AG04449 (cell line): ENCODE data around the gene CEP135.

ENCODE experiments used
- CTCF ChIA-PET: fragments of 350-600 bp; formaldehyde crosslinking; extraction: SDS; loops from one replicate; lab custom pipeline; 2021; ENCODE audit warnings: antibody characterized with exemption; lab: Yijun Ruan, JAX
- POLR2A ChIA-PET: fragments of 400-600, 350-600 bp; formaldehyde crosslinking; extraction: SDS; loops from one replicate; lab custom pipeline; 2020; ENCODE audit warnings: antibody characterized with exemption, inconsistent platforms; lab: Yijun Ruan, JAX
- DNase-seq: peaks from one replicate; pipeline ENCODE4 v3.0.0-alpha.2; 2010; ENCODE audit warnings: low read depth, low spot score
- H3K4me3 ChIP-seq: 2 replicates; pipeline ENCODE4 v1.5.1; 2011; ENCODE audit warnings: low read depth, mild to moderate bottlenecking, control low read depth, low read length
- CTCF ChIP-seq: IDR thresholded peaks from one replicate; pipeline ENCODE4 v1.5.1; 2011; ENCODE audit warnings: mild to moderate bottlenecking, moderate library complexity, low read length, control low read depth, inconsistent platforms; ENCODE audit not compliant: insufficient read depth; ENCODE audit errors: missing control alignments

The CEP135 gene

GRCh38 chr4:55926610-55927009, 22.1 kb upstream of the CEP135 start:
- ChIA-PET CTCF (no interaction called here), POLR2A (no interaction called here)
- no peak overlapping the region for H3K4me3 ChIP-seq
- DNase-seq, result no peak
- TF ChIP-seq CTCF, result no peak

GRCh38 chr4:55927803-55928437, 20.8 kb upstream of the CEP135 start:
- no peak for TF ChIP-seq CTCF
- CTCF ChIA-PET, result no interaction called here
- H3K4me3 ChIP-seq, result no peak overlapping the region
- POLR2A ChIA-PET, result no interaction called here
- no peak for DNase-seq

GRCh38 chr4:55928846-55929245, 19.9 kb upstream of the CEP135 start:
- TF ChIP-seq CTCF, result no peak
- no peak overlapping the region for H3K4me3 ChIP-seq
- ChIA-PET POLR2A (no interaction called here), CTCF (no interaction called here)
- DNase-seq, result no peak

- H3K4me3 ChIP-seq, result no peak overlapping the region
- ChIA-PET CTCF (interaction anchor here (0.9 to 6.0 kb wide), 2 partner anchors 12 to 17 kb away, joined by 4 to 49 read pairs; partner anchors contain the start of gene CEP135), POLR2A (no interaction called here)
- TF ChIP-seq CTCF, result no peak
- DNase-seq, result no peak
These were observed 17.7 kb upstream of the CEP135 start for GRCh38 chr4:55931043-55931442.

GRCh38 chr4:55931833-55932232, 16.9 kb upstream of the CEP135 start:
- TF ChIP-seq CTCF, result no peak
- no peak overlapping the region for H3K4me3 ChIP-seq
- CTCF ChIA-PET, result interaction anchor here (0.9 to 6.0 kb wide), 3 partner anchors 11 to 26 kb away, joined by 3 to 49 read pairs (median 4); partner anchors contain the start of gene CEP135
- no peak for DNase-seq
- POLR2A ChIA-PET, result interaction anchor here (0.6 to 1.8 kb wide), 2 partner anchors 16 to 964 kb away, joined by 3 to 9 read pairs; partner anchors contain the start of gene CEP135

- POLR2A ChIA-PET, result interaction anchor here (0.6 to 1.8 kb wide), 2 partner anchors 15 to 965 kb away, joined by 3 to 9 read pairs; partner anchors contain the start of gene CEP135
- DNase-seq, result no peak
- no peak overlapping the region for H3K4me3 ChIP-seq
- no peak for TF ChIP-seq CTCF
- CTCF ChIA-PET, result interaction anchor here (1.4 to 6.0 kb wide), 2 partner anchors 15 to 25 kb away, joined by 3 to 49 read pairs; partner anchors contain the start of gene CEP135
These were observed 16.2 kb upstream of the CEP135 start for GRCh38 chr4:55932511-55932910.
